Spleen (tissue), 11 donors: ENCODE measurements around the gene MARK3. TPM values are rescaled to one million over a fixed set of nuclear protein-coding genes. Genes with fewer than 3 reads are reported as not detected.

ENCODE experiments used
- DNase-seq: peaks from one replicate; pipeline ENCODE4 v3.0.0-alpha.2; 2020
- H3K27ac ChIP-seq, 8 donors: fragments of 200-600 bp; sonication (generic) in 7 of 8; 1 replicate in 4 of 8; 2 replicates in 4 of 8; pipeline versions ENCODE4 v1.5.0 to v1.8.0; 2016 to 2021; ENCODE audit warnings: inconsistent platforms in 4 of 8, mild to moderate bottlenecking in 4 of 8, moderate library complexity in 1 of 8
- H3K27me3 ChIP-seq, 7 donors: fragments of 200-600 bp; sonication (generic) in 6 of 7; replicated peaks in 1 of 7; 1 replicate in 4 of 7; 2 replicates in 3 of 7; pipeline versions ENCODE4 v1.5.0 to v1.8.0; 2016 to 2021; ENCODE audit warnings: inconsistent platforms in 3 of 7, mild to moderate bottlenecking in 1 of 7
- H3K36me3 ChIP-seq, 6 donors: fragments of 200-600 bp; sonication (generic) in 5 of 6; 1 replicate in 4 of 6; 2 replicates in 2 of 6; pipeline versions ENCODE4 v1.5.0 to v1.8.0; 2016 to 2021; ENCODE audit warnings: inconsistent platforms in 2 of 6
- H3K4me1 ChIP-seq, 6 donors: fragments of 200-600 bp; sonication (generic) in 5 of 6; 1 replicate in 3 of 6; 2 replicates in 3 of 6; pipeline versions ENCODE4 v1.5.0 to v1.8.0; 2016 to 2021; ENCODE audit warnings: inconsistent platforms in 3 of 6
- H3K4me3 ChIP-seq, 8 donors: fragments of 200-600 bp; sonication (generic) in 7 of 8; 1 replicate in 4 of 8; 2 replicates in 4 of 8; pipeline versions ENCODE4 v1.5.0 to v1.8.0; 2016 to 2021; ENCODE audit warnings: inconsistent platforms in 4 of 8, mild to moderate bottlenecking in 4 of 8, moderate library complexity in 2 of 8
- H3K9me3 ChIP-seq, 8 donors: fragments of 200-600 bp; sonication (generic) in 7 of 8; 1 replicate in 4 of 8; 2 replicates in 4 of 8; pipeline versions ENCODE4 v1.5.0 to v1.8.0; 2016 to 2021; ENCODE audit warnings: inconsistent platforms in 4 of 8
- POLR2A ChIP-seq, 3 donors: fragments of 450-650 bp; IDR thresholded peaks; one replicate each; pipeline ENCODE4 v1.5.1; 2017; ENCODE audit warnings: antibody characterized with exemption in 3 of 3, mild to moderate bottlenecking in 1 of 3
- POLR2AphosphoS5 ChIP-seq, 3 donors: sonication (generic); formaldehyde crosslinking; IDR thresholded peaks; one replicate each; pipeline ENCODE4 v1.5.1; 2017; ENCODE audit warnings: antibody characterized with exemption in 3 of 3
- WGBS, 5 donors: extraction: QIAGEN DNeasy Blood & Tissue Kit in 3 of 5; methylation state at CpG; one replicate each; pipeline versions ENCODE4 v1.1.5 to v1.1.7; 2013 to 2018; 5-methylcytosine and 5-hydroxymethylcytosine counted together
- intact Hi-C: fragments of 100-400 bp; cut with DNase I; formaldehyde crosslinking; loops from one replicate; pipeline ENCODE4 v1.15.0; 2023; ENCODE audit warnings: low total_unique reads
- polyA plus RNA-seq, 3 donors: library from polyadenylated mRNA; stranded (reverse); fragments of 200-250 nt; gene quantifications; one replicate each; pipeline ENCODE4 v1.2.1, GENCODE V29; 2013
- total RNA-seq, 7 donors: library from RNA; depleted of rRNA in 3 of 7; stranded (reverse); fragments of >200 nt in 3 of 7; fragmentation: NEBNext Ultra II Directional in 4 of 7; extraction: Animal tissue kit (Norgen Biotek cat#: 25700) in 4 of 7; gene quantifications; one replicate each; pipeline versions ENCODE4 v1.1.0 to v1.2.1, GENCODE V29; 2016 to 2021
- TF ChIP-seq, protein P1 (sequence below), 11 experiments: fragments of 200-600 bp in 7 of 11; fragments of 450-650 bp in 4 of 11; sonication (generic) in 4 of 11; IDR thresholded peaks in 8 of 11; conservative IDR thresholded peaks in 3 of 11; 1 replicate in 7 of 11; 2 replicates in 4 of 11; pipeline versions ENCODE4 v1.4.0 to v1.8.0; 2016 to 2021; ENCODE audit warnings: antibody characterized with exemption in 11 of 11, inconsistent platforms in 4 of 11, mild to moderate bottlenecking in 1 of 11
- donor health status: healthy with polysubstance abuse.
- donor health status: DM: no; HTN: no; CAD: no; lungs with moderate emphysema.
- donor health status: DM: no; HTN: no; CAD: no.
- donor health status: Bipolar disorder and iron deficiency.
- donor health status: healthy.
- donor health status: DM: no; HTN: no; CAD: no.
- donor health status: DM: yes; HTN: yes; CAD: no.

Gene MARK3
- total and polyA plus RNA-seq, 10 donors = 40.4 to 144 (median 106) TPM

DNA sequence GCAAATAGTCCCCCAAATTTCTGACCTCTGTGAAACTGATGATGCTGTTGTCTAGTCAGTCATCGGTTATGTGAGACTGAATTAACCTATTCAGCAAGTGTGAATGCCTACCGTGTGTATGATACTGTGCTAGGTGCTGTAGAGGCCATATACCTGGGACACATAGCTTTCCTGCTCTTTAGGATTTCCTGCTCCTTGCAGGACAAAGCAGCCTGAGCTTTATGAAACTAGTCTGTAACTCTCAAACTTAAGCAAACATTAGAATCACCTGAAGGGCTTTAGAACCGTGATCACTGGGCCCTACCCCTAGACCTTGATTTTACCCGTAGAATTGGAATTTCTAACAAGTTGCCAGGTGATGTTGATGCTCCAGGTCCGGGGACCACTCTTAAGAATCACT lies 6.9 kb downstream of the MARK3 start:
- DNase-seq = no peak
- peak overlapping the region in 2 of 8 donors; percentile 45 to 64 for H3K27ac ChIP-seq
- TF ChIP-seq, protein P1, sequence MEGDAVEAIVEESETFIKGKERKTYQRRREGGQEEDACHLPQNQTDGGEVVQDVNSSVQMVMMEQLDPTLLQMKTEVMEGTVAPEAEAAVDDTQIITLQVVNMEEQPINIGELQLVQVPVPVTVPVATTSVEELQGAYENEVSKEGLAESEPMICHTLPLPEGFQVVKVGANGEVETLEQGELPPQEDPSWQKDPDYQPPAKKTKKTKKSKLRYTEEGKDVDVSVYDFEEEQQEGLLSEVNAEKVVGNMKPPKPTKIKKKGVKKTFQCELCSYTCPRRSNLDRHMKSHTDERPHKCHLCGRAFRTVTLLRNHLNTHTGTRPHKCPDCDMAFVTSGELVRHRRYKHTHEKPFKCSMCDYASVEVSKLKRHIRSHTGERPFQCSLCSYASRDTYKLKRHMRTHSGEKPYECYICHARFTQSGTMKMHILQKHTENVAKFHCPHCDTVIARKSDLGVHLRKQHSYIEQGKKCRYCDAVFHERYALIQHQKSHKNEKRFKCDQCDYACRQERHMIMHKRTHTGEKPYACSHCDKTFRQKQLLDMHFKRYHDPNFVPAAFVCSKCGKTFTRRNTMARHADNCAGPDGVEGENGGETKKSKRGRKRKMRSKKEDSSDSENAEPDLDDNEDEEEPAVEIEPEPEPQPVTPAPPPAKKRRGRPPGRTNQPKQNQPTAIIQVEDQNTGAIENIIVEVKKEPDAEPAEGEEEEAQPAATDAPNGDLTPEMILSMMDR (IDR thresholded peaks at IDR 0.05 in 8 of 11, conservative IDR thresholded peaks at IDR 0.05 in 3 of 11) = no peak
- TF ChIP-seq POLR2A (IDR thresholded peaks at IDR 0.05) = no peak
- no peak for TF ChIP-seq POLR2AphosphoS5 (IDR thresholded peaks at IDR 0.05)
- no peaks in the 10 kb centered on the region for H3K36me3 ChIP-seq
- no peak overlapping the region for H3K4me3 ChIP-seq
- H3K4me1 ChIP-seq = peaks cover 70 to 98% (median 91%) of the 10 kb centered on the region in 6 donors
- intact Hi-C loops = loop anchor here (5.0 to 10.0 kb wide), 2 partner anchors 50 to 83 kb away; no protein-coding TSS in a partner anchor
- no peaks in the 10 kb centered on the region for H3K9me3 ChIP-seq
- 75 to 87% (median 79%) methylated on average over 5 of the region's 5 CpGs for WGBS, 5 donors
- no peaks in the 10 kb centered on the region for H3K27me3 ChIP-seq

DNA sequence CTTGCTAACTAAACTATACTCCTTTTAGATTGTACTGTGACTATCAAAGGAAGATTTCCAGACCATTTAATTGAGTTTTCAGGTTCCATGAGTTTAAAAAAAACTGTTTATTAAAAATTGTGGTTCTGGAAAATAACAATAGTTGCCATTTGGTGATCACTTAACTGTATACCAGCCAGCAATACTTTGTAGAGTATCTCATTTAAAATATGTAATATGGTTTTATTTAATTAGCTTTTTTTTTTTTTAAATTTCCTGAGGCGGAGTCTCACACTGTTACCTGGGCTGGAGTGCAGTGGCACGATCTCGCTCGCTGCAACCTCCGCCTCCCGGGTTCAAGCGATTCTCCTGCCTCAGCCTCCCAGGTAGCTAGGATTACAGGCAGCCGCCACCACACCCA lies 7.4 kb downstream of the MARK3 start:
- Histone ChIP-seq H3K4me3 (no peak overlapping the region), H3K27me3 (no peaks in the 10 kb centered on the region), H3K36me3 (no peaks in the 10 kb centered on the region), H3K4me1 (peaks cover 66 to 98% (median 89%) of the 10 kb centered on the region in 6 donors), H3K9me3 (no peaks in the 10 kb centered on the region), H3K27ac (peak overlapping the region in 3 of 8 donors; percentile 59 to 64 (median 61))
- intact Hi-C loops = loop anchor here (5.0 to 10.0 kb wide), 2 partner anchors 50 to 82 kb away; no protein-coding TSS in a partner anchor
- 91 to 97% (median 93%) methylated on average over 8 of the region's 8 CpGs for whole genome bisulfite sequencing, 5 donors
- TF ChIP-seq POLR2AphosphoS5 (IDR thresholded peaks at IDR 0.05) (no peak), POLR2A (IDR thresholded peaks at IDR 0.05) (no peak)
- TF ChIP-seq, protein P1 (IDR thresholded peaks at IDR 0.05 in 8 of 11, conservative IDR thresholded peaks at IDR 0.05 in 3 of 11) = no peak
- DNase-seq = no peak

- intact Hi-C loops = loop anchor here (5.0 to 10.0 kb wide), 2 partner anchors 51 to 82 kb away; no protein-coding TSS in a partner anchor
- H3K27me3 ChIP-seq = no peaks in the 10 kb centered on the region
- no peaks in the 10 kb centered on the region for H3K36me3 ChIP-seq
- DNase-seq = no peak
- H3K9me3 ChIP-seq = no peaks in the 10 kb centered on the region
- 59 to 79% (median 66%) methylated on average over 6 of the region's 6 CpGs for WGBS, 5 donors
- H3K4me3 ChIP-seq = no peak overlapping the region
- peak overlapping the region in 3 of 8 donors; percentile 59 to 64 (median 61) for H3K27ac ChIP-seq
- H3K4me1 ChIP-seq = peaks cover 64 to 98% (median 88%) of the 10 kb centered on the region in 6 donors
- TF ChIP-seq POLR2AphosphoS5 (IDR thresholded peaks at IDR 0.05) = no peak
- no peak for TF ChIP-seq POLR2A (IDR thresholded peaks at IDR 0.05)
- TF ChIP-seq, protein P1 (IDR thresholded peaks at IDR 0.05 in 8 of 11, conservative IDR thresholded peaks at IDR 0.05 in 3 of 11) = no peak
These were observed 7.9 kb downstream of the MARK3 start for GRCh38 chr14:103393070-103393469.

DNA sequence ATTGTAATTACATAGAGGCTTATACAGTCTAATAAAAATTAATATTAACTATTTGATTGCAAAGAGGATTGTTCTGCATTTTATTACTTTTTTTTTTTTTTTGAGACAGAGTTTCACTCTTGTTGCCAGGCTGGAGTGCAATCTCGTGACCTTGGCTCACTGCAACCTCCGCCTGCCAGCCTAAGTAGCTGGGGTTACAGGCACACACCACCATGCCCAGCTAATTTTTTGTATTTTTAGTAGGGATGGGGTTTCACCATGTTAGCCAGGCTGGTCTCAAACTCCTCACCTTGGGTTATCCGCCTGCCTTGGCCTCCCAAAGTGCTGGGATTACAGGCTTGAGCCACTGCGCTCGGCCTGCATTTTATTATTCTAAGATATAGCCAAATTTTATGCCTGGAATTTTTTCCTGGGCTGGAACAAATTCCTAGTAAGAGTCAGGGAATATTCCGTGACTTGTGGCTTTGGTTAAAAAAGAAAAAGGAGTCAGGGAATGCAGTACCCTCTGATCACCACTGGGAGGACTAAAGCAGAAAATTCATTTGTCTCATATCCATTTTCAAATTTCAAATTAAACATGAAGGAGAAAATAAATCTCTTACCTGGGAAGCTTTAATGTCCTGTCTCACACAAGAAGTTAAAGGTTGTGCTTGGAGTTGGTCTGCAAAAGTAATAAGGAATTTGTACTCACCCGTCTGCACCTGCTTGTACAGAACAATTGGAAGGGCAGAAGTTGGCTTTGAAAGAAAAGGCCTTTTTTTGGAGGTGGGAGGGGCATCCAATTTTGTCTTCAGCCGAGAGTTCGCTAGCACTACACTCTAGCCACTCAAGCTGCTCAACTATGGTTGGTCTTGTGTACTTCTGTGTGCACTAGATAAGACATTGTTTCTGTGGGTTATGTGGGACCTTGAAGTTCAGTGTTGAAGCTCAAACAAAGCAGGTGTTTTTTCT lies 8.7 kb downstream of the MARK3 start:
- TF ChIP-seq POLR2AphosphoS5 (IDR thresholded peaks at IDR 0.05) = no peak
- TF ChIP-seq, protein P1 (IDR thresholded peaks at IDR 0.05 in 8 of 11, conservative IDR thresholded peaks at IDR 0.05 in 3 of 11) = peak; percentile 44 to 90 (median 78)
- no peak for TF ChIP-seq POLR2A (IDR thresholded peaks at IDR 0.05)
- Histone ChIP-seq H3K36me3 (no peaks in the 10 kb centered on the region), H3K9me3 (no peaks in the 10 kb centered on the region), H3K4me3 (no peak overlapping the region), H3K4me1 (peaks cover 62 to 98% (median 88%) of the 10 kb centered on the region in 6 donors), H3K27ac (peak overlapping the region in 7 of 8 donors; percentile 1 to 64 (median 41)), H3K27me3 (no peaks in the 10 kb centered on the region)
- no peak for DNase-seq
- intact Hi-C loops = loop anchor here (5.0 to 10.0 kb wide), 2 partner anchors 52 to 81 kb away; no protein-coding TSS in a partner anchor
- WGBS, 5 donors = 49 to 64% (median 55%) methylated on average over 9 of the region's 9 CpGs
